A673 (cell line): ENCODE results near the gene EFCAB14.

ENCODE experiments used
- EZH2 ChIP-seq: fragments of 200-600 bp; sonication (generic); IDR thresholded peaks from 2 replicates; pipeline ENCODE4 v1.6.1; 2017; ENCODE audit warnings: borderline replicate concordance, low read depth, mild to moderate bottlenecking, mixed read lengths, antibody characterized with exemption, low read length; ENCODE audit not compliant: poor library complexity, severe bottlenecking
- TF ChIP-seq, protein P1 (sequence below): fragments of 300-800, 200-600 bp; sonication (generic); conservative IDR thresholded peaks from 2 replicates; pipeline ENCODE4 v1.5.1; 2017; ENCODE audit warnings: low read depth, mild to moderate bottlenecking, antibody characterized with exemption, low read length, moderate library complexity, mixed read lengths

DNA sequence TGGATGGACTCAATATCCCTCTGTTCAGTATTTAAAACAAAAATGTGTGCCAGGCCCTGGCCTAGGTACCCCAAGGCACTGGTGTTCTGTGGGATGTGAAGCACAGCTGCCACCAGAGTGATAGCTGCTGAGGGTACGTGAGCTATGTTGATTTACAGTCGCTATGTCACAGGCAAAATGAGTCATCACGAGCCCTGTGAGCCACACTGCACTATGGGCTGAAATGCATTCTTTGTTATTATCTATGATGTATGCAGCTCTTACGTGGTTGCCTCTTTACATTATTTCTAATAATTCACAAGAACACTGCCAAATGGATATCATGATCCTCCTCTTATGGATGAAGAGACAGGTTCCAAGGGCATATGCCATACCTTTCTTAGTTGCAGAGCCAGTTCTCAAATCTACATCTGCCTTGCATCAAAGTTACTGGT lies 45.1 kb downstream of the EFCAB14 start:
- TF ChIP-seq, protein P1, sequence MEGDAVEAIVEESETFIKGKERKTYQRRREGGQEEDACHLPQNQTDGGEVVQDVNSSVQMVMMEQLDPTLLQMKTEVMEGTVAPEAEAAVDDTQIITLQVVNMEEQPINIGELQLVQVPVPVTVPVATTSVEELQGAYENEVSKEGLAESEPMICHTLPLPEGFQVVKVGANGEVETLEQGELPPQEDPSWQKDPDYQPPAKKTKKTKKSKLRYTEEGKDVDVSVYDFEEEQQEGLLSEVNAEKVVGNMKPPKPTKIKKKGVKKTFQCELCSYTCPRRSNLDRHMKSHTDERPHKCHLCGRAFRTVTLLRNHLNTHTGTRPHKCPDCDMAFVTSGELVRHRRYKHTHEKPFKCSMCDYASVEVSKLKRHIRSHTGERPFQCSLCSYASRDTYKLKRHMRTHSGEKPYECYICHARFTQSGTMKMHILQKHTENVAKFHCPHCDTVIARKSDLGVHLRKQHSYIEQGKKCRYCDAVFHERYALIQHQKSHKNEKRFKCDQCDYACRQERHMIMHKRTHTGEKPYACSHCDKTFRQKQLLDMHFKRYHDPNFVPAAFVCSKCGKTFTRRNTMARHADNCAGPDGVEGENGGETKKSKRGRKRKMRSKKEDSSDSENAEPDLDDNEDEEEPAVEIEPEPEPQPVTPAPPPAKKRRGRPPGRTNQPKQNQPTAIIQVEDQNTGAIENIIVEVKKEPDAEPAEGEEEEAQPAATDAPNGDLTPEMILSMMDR = no peak
- no peak for TF ChIP-seq EZH2
